COLO668 (cell line): Measurements from ENCODE around the gene GEN1.

Experiments used
- DNase-seq: peaks from one replicate; lab custom pipeline; 2025; ENCODE audit not compliant: unreplicated experiment; lab: John Stamatoyannopoulos, UW

GEN1 gene

DNA sequence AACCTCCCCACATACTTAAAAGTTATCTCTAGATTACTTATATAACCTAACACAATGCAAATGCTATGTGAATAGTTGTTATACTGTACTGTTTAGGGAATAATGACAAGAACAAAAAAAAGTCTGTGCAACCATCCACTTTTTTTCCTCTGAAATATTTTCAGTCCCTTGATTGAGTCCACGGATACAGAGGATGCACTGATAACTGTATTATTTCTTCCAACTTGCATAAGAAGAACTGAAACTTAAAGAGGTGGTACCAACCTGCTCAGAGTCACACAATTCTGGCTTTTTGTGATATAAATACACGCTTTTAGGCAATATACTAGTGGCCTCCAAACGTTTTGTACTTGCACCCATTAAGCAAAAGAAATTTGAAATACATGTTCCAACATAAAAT is 1.7 kb upstream of the GEN1 start:
- DNase-seq: no peak

DNA sequence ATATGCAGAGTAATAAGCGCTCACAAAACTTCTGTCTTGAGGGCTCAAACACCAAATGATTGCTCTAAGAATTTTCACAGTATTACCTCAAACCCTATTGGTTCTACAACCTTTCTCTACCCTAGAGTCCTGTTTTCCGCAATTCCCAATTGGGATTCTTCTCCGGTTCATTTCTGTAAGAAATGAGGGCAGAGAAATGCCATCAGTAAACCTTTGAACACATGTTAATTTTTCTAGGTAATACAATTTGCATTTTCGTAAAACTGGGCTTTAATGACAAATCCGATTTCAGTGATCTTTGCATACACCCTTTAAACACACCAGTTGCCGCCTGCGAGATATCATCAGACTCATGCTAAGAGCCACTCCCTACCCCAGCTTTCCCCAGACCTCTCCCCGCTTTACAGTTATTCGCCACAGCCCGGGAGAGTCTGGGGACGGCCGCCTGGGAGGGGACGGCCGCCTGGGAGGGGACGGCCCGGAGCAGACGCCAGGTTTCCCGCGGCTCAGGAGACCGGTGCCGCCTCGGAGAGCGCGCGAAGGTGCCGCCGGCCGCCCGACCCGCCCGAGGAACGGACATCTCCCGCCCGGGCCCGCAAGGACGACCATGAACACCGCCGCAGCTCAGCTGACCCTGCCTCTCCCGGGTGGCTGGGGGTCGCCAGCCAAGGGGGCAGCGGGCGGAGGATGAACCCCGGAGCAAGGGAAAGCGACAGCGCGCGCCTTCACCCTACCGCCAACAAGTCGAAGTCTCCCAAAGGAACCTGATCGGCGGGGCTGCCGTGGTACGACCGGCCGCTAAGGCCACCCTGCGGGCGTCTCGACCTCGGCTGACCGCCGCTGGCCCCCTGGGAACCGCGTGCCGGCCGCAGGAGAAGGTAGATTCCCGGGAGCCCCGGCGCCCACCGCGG is 791 bp upstream of the GEN1 start:
- DNase-seq: peak; percentile 62

GRCh38 chr2:17754773-17755425 is 961 bp downstream of the GEN1 start:
- DNase-seq: no peak

DNA sequence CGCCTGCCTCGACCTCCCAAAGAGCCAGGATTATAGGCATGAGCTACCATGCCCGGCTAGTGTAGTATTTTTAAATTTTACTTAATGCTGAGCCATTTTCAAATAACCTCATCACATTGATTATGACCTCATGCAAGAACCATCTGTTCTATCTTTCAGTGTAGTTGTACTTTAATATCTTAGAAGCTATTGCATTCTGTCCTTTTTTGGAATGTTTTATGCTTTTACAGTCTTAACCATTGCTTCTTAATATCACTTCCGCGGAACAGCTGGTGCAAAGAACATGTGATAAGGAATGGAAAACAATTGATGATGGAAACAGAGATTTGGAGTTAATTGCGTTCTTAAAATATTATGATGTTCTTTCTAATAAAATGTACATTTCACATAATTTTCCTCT is 2.7 kb downstream of the GEN1 start:
- no peak for DNase-seq

GRCh38 chr2:17757321-17757720 is 3.4 kb downstream of the GEN1 start:
- DNase-seq: no peak

DNA sequence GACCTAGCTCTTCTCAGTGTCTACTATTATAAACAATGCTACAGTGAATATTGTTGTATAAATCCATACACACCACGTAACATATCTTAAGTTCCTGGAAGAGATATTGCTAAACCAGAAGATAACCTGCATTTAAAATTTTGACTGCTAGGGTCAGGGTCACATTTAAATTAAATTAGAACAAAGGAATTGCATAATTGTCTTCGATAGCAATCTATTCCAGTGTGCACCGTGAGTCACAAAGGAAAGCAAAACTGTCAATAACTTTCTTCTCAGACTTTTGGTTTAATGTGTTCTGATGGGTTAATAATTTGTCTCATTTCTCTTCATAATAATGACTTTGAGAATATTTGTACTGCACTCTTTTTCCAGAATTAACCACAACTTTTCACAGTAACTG is 4.2 kb downstream of the GEN1 start:
- DNase-seq: no peak

DNA sequence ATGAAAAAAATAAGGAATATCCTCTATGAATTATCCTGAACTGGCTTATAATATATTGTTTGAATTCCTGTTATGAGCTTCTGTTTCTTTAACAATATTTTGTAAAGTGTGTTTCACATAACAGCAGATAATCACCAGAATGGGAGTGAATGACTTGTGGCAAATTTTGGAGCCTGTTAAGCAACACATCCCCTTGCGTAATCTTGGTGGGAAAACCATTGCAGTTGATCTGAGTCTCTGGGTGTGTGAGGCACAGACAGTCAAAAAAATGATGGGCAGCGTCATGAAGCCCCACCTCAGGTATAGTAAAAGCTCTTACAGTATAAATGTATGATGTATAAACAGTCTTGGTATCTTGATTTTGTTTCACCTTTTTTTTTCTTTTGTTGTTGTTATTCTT is 5.9 kb downstream of the GEN1 start:
- no peak for DNase-seq

DNA sequence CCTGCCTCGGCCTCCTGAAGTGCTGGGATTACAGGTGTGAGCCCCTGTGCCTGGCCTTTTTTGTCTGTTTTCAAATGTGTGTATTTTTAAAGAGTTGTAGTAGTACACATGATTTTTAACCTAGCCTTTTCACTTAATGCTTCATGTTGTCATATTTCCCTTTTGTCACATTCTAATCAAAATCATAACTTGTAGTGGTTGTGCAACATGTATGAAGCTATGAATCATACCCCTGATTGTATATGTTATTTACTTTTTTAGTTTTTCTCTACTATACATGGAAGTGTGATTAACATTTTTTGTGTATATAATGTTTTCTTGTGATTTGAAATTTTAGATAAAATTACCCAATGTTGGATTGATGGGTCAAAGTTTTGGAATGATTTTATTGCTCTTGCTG is 8.5 kb downstream of the GEN1 start:
- no peak for DNase-seq

DNA sequence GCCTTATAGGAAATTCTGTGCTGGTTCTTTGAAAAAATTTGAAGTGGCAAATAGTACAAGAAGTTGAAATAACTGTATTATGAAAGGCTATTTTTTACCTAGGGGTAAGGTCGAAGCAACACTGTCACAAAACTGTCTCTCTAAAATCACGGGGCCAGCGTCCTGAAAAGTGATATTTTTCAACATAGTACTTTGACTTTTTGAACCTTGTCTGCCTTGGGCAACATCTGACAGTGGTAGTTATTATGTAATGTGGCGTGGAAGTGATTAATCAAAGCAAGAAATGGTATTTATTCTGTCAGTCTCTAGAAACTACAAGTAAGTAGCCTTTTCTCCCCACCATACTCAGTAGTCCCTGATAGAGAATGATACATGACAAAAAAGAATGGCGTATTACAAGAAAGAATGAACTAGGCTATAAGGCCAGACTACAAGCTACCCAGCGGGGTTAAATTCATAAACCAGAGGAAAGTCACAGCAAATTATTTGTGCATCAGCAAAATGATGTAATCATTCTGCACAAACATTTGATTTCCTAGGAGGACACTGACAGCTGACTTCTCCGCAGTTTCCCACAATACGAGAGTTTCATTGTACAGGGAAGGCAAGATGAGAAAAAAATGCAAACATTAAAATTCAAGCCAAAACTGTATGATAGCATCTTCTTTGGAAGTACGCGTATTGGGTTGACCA is 9.8 kb downstream of the GEN1 start:
- no peak for DNase-seq

DNA sequence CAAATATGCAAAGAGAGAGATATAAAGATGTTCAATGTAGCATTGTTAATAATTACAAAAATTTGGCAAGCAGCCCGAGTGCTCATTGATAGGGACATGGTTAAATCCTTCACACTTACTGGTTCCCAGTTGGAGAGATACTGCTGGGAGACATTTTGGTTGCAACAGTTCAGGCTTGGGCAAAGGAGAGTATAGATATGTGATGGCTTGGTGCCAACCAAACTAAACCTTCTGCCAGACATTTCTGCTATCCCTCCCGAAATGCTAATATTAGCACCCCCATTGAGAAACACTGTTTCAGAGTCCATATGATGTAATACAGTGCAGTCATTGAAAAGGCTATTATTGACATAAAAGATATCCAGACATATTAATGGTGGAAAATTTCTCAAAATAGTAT is 11.5 kb downstream of the GEN1 start:
- DNase-seq: no peak

DNA sequence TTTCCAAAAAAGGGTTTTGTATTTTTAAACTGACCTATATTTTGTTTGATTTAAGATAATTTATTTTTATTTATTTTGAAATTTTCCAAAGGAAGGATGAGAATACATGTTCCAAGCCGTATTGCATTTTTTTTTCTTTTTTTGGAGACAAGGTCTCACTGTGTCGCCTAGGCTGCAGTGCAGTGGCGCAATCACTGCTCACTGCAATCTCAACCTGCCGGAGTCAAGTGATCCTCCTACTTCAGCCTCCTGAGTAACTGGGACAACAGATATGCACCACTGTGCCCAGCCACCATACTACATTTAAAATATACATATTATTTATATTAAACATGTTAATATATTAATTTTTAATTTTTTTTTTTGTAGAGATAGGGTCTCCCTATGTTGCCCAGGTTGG is 15.0 kb downstream of the GEN1 start:
- no peak for DNase-seq

DNA sequence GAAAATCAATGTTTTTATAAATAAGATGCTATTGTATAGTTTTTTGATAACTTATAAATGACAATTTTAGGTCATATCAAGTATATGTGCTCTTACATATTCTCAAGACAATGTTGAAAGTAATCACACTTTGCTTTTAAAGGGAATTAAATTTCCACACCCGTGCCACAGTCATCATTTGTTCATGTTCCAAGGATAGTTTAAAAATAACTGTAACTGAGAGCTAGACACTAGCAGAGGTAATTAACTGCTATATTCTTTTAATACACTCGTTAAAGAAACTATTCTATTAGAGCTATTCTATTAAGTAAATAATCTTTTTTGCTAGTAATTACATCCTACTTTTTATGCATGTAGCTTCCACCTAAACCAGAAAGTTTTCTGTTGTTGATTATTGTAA is 18.0 kb downstream of the GEN1 start:
- no peak for DNase-seq

DNA sequence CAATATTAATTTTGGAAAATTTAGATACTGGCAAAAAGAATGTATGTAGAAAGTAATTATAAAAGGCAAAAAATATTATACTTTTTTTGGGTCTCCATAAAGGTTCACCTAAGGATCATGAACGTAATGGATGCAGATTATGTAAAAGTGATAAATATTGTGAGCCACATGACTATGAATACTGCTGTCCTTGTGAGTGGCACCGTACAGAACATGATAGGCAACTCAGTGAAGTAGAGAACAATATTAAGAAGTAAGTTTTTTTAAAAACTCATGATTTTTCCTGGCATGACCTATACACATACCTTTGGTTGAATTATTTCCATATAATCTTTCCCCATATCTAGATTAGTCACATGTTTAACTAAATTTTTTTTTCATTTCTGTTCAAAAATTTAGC is 18.6 kb downstream of the GEN1 start:
- DNase-seq: no peak

DNA sequence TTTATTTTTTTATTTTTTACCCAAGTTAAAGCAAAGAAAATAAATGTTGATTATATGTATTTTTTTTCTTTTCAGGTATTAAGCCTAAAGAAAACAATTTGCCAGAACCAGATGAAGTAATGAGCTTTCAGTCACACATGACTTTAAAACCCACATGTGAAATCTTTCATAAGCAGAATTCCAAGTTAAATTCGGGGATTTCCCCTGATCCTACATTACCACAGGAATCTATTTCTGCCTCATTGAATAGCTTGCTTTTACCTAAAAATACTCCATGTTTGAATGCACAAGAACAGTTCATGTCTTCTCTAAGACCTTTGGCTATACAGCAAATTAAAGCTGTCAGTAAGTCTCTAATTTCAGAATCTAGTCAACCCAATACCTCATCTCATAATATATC is 26.6 kb downstream of the GEN1 start:
- DNase-seq: no peak

DNA sequence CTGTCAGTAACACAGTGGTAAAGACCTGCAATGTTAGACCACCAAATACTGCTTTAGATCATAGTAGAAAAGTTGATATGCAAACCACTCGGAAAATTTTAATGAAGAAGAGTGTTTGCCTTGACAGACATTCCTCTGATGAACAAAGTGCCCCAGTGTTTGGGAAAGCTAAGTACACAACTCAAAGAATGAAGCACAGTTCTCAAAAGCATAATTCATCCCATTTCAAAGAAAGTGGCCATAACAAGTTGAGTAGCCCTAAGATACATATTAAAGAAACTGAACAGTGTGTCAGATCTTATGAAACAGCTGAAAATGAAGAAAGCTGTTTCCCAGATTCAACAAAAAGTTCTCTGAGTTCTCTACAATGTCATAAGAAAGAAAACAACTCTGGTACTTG is 27.5 kb downstream of the GEN1 start:
- no peak for DNase-seq

DNA sequence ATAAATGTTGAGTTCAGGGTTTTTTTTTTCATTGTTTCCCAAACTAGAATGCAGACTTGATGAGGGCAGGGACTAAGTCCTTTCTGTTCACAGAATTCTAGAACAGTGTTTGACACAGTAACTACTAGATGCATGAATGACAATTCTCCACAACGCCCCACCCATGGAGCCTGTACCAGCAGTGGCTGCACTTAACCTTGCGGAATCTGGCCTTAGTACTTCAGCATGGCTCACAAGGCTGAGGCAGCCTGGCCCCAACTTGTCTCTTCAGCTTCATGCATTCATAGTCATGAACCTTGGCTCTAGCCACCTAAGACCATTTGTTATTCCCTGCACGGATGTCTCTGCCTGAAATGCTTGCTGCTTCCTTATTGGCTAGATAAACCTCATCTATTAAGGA is 32.8 kb downstream of the GEN1 start:
- no peak for DNase-seq

- DNase-seq: no peak
Measured at GRCh38 chr2:17788773-17789172, 34.8 kb downstream of the GEN1 start.

DNA sequence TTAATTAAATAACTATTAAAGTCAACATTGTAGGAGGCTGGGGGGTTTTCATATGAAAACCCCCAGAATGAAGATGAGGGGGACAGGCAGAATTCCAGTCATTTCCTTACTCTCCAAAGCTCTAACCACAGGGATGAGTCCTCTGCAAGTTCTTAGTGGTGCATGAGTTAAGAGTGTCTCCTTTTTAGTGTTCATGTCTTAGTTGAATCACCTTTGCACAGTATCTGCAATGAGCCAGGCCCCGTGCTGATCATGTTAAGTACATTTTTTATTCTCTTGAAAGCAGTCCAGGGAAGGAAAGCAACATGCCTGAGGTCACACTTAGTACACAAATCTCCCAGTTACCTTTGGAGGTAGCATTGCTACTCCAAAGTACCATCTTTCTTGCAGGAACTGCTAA is 36.6 kb downstream of the GEN1 start:
- DNase-seq: no peak

DNA sequence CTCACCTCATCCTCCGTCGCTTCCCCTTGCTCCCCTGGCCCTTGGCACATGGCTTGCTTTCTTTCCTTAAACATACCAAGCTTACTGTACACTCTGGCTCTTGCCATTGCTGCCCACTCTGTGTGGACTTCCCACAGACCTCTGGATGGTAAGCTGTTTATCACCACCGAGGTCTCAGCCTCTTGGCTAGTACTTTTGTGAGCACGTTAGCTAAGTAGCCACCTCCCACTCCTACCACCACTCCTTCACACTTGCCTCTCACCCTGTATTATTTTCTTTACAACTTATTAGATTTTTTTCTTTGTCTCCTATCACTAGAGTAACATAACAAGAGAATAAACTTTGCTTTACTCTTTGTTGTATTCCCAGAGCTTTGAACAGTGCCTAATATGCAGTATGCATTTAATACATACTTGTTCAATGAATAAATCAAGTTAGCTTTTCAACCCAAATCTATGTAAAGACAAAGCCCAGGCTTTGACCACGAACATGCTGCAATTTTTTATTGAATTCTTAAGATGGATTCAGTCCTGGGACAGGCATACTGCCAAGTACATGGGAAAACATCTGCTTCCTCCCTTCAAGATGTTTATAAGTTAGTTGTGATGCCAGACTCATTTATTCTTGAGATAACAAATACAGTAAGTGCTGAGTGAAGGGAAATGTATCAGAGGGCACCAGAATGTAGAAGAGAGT is 37.3 kb downstream of the GEN1 start:
- no peak for DNase-seq

GRCh38 chr2:17791817-17792130 is 37.8 kb downstream of the GEN1 start:
- no peak for DNase-seq

DNA sequence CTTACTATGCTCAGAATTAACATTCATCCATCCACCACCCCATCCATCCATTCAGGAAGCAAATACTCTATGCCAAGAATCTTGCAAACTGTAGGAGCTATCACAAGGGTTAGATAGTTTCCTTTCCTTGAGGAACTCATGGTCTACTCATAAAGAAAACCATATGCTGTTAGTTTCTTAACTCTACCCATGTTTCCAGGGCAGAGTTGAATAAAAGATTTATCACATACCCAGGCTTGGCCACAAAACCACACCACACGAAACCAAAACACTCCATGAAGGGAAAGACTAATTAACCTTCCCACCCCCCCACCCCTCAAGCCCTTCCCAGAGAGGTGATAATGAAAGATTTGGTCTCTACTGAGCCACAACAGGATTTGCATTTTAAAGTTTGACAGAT is 38.6 kb downstream of the GEN1 start:
- no peak for DNase-seq

GRCh38 chr2:17793296-17793695 is 39.4 kb downstream of the GEN1 start:
- DNase-seq: no peak
